ENCODE data around the gene MT1A. TPM values are rescaled to one million over a fixed set of nuclear protein-coding genes. Genes with fewer than 3 reads are reported as not detected.
A peak's percentile ranks its signal among the peaks of the same experiment; 100 is the strongest.

The MT1A gene
- total and polyA plus RNA-seq, 4 donors = 1.1 to 438 (median 51.5) TPM

DNA sequence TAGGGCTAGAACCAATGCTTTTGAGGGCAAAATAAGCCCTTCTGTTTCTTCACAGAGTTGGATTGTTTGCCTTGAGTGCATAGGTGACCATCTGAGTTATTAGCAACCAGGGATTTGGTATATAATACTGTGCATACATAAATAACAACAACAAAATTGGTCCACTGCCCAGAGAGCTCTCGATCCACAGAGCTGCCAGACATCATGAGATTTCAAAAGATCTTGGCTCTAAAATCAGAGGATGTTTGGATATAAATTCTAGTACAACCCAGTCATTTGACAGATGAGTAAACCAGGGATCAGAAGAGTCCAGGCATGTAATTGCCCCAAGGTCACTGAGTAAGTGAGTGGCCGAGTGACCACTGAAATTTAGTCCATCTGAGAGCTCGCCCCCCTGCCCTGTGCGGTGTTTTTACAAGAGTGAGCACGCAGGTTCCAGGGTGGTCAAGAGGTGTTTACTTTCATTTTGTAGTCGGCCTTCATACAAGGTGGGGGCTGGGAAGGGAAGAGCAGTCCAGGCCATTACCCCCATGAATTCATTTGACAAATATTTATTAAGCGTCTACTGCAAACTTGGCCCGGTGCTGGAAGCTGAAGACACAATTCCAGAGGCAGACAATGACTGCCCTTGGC is 31.9 kb upstream of the MT1A start:
- ATAC-seq (ENCODE audit: insufficient read depth, low FRiP score) (no peak), DNase-seq (peak; percentile 86 to 98 (median 98))
- Histone ChIP-seq H3K4me1 (ENCODE audit: control insufficient read depth in 5 of 5, insufficient read depth in 5 of 5, low read length in 5 of 5) (peaks cover 9 to 55% (median 30%) of the 10 kb centered on the region in 5 donors), H3K9ac (ENCODE audit: insufficient read depth in 1 of 2, low read length in 2 of 2) (peak overlapping the region in 1 of 2 donors; percentile 38), H3K4me3 (no peak overlapping the region), H3K27me3 (ENCODE audit: control insufficient read depth in 3 of 3, insufficient read depth in 3 of 3, low read length in 2 of 3) (peaks cover 0 to 6% (median 0%) of the 10 kb centered on the region in 3 donors), H3K27ac (ENCODE audit: low read depth in 1 of 2, low read length in 1 of 2) (peak overlapping the region; percentile 88 to 97), H3K36me3 (ENCODE audit: control insufficient read depth in 4 of 4, insufficient read depth in 4 of 4, low read length in 4 of 4) (no peaks in the 10 kb centered on the region), H3K9me3 (ENCODE audit: control insufficient read depth in 4 of 4, insufficient read depth in 3 of 4, low read length in 3 of 4) (no peaks in the 10 kb centered on the region)
- 36 to 62% methylated on average over 8 of the region's 8 CpGs for WGBS, 2 donors
- no peak for TF ChIP-seq CTCF (IDR thresholded peaks at IDR 0.05; ENCODE audit: control extremely low read depth, extremely low read depth)

- Histone ChIP-seq H3K36me3 (ENCODE audit: control insufficient read depth in 4 of 4, insufficient read depth in 4 of 4, low read length in 4 of 4) (no peaks in the 10 kb centered on the region), H3K9me3 (ENCODE audit: control insufficient read depth in 4 of 4, insufficient read depth in 3 of 4, low read length in 3 of 4) (no peaks in the 10 kb centered on the region), H3K27ac (ENCODE audit: low read depth in 1 of 2, low read length in 1 of 2) (peak overlapping the region; percentile 88 to 97), H3K27me3 (ENCODE audit: control insufficient read depth in 3 of 3, insufficient read depth in 3 of 3, low read length in 2 of 3) (peaks cover 0 to 8% (median 0%) of the 10 kb centered on the region in 3 donors), H3K9ac (ENCODE audit: insufficient read depth in 1 of 2, low read length in 2 of 2) (peak overlapping the region in 1 of 2 donors; percentile 38), H3K4me1 (ENCODE audit: control insufficient read depth in 5 of 5, insufficient read depth in 5 of 5, low read length in 5 of 5) (peaks cover 9 to 55% (median 31%) of the 10 kb centered on the region in 5 donors), H3K4me3 (no peak overlapping the region)
- no peak for TF ChIP-seq CTCF (IDR thresholded peaks at IDR 0.05; ENCODE audit: control extremely low read depth, extremely low read depth)
- peak; percentile 91 to 93 (median 92) for DNase-seq
- WGBS, 2 donors = 24 to 38% methylated on average over 14 of the region's 14 CpGs
- ATAC-seq (ENCODE audit: insufficient read depth, low FRiP score) = peak; percentile 25
These were observed 31.3 kb upstream of the MT1A start for GRCh38 chr16:56607109-56607618.

DNA sequence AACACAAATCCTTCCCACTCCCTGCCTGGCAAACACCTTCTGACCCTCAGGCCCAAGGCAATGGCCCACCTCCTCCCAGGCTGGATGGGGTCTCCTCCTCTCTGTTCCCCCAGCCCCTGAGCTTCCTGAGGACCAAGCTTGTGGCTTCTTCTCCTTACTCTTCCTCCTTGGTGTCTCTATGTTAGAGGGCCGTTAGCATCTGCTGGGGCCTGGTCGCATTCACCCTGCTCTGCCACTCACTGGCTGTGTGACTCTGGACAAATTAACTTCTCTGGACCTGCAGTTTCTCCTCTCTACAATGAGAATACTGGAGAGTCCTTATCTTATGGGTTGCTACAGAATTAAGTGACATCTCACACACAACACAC is 30.8 kb upstream of the MT1A start:
- peak overlapping the region; percentile 4 for H3K4me3 ChIP-seq
- ATAC-seq (ENCODE audit: insufficient read depth, low FRiP score) = no peak
- H3K36me3 ChIP-seq (ENCODE audit: control insufficient read depth in 4 of 4, insufficient read depth in 4 of 4, low read length in 4 of 4) = no peaks in the 10 kb centered on the region
- DNase-seq = no peak
- peaks cover 0 to 8% (median 0%) of the 10 kb centered on the region in 3 donors for H3K27me3 ChIP-seq (ENCODE audit: control insufficient read depth in 3 of 3, insufficient read depth in 3 of 3, low read length in 2 of 3)
- peak overlapping the region; percentile 88 to 97 for H3K27ac ChIP-seq (ENCODE audit: low read depth in 1 of 2, low read length in 1 of 2)
- 52 to 53% methylated on average over 2 of the region's 2 CpGs for WGBS, 2 donors
- no peak for TF ChIP-seq CTCF (IDR thresholded peaks at IDR 0.05; ENCODE audit: control extremely low read depth, extremely low read depth)
- peak overlapping the region in 1 of 2 donors; percentile 71 for H3K9ac ChIP-seq (ENCODE audit: insufficient read depth in 1 of 2, low read length in 2 of 2)
- no peaks in the 10 kb centered on the region for H3K9me3 ChIP-seq (ENCODE audit: control insufficient read depth in 4 of 4, insufficient read depth in 3 of 4, low read length in 3 of 4)
- H3K4me1 ChIP-seq (ENCODE audit: control insufficient read depth in 5 of 5, insufficient read depth in 5 of 5, low read length in 5 of 5) = peaks cover 9 to 55% (median 31%) of the 10 kb centered on the region in 5 donors
